ENCODE results near the gene SPNS2. TPM values are rescaled to one million over a fixed set of nuclear protein-coding genes. Genes with fewer than 3 reads are reported as not detected.

The SPNS2 gene
- total RNA-seq, 2 experiments from 2014 or later, result 4.0 to 4.2 TPM

DNA sequence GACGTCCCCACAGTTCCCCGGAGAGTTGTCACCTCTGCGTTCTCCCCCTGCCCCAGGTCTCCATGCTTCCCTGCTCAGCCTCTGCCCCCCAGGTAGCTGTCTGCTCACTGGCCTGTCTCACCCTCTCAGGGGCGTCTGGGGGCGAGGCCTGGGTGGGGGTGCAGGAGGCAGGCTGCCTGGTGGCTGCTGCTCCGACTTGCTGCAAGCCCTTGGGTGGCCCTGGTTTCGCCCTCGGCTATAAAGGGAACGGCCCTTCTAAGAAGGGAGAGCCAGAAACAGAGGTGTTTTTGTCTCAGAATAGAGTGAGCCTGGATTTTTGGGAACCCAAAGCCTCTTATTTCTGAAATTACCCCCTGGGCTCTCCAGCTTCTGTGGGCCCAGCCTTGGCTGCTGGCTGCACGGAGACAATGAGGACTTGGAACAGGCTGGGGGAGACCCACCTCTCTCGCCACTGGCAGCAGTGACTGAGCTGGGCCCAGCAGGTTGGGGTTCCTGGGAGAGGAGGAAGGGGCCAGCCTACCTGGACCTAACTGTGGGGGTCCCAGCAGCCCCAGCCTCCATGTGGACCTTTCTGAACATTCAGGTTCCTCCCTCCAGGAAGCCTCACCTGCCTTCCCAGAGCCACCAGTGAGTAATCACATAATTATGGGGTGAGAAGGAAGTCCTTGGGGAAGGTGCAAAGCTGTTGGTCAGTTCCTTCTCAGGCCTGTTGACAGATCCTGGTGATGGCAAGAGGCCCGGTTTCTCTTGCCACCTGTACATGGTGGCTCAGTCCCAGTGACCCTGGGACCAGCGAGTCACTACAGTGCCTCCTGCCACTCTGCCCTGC lies 15.5 kb upstream of the SPNS2 start:
- peaks cover 24% of the 10 kb centered on the region for H3K36me3 Mint-ChIP-seq (ENCODE audit: low read depth)
- POLR2A ChIA-PET, result no interaction called here
- no peak for DNase-seq
- H3K4me1 Mint-ChIP-seq (ENCODE audit: low read depth), result peaks cover 73% of the 10 kb centered on the region
- H3K9me3 Mint-ChIP-seq (ENCODE audit: insufficient read depth), result no peaks in the 10 kb centered on the region
- peak overlapping the region; percentile 99 for H3K27ac Mint-ChIP-seq
- H3K4me3 Mint-ChIP-seq, result no peak overlapping the region
- ATAC-seq, result no peak
- CTCF ChIA-PET, result interaction anchor here (0.8 to 1.5 kb wide), 2 partner anchors 22 to 26 kb away, joined by 3 read pairs; no protein-coding TSS in a partner anchor
- H3K27me3 Mint-ChIP-seq (ENCODE audit: low read depth), result no peaks in the 10 kb centered on the region

DNA sequence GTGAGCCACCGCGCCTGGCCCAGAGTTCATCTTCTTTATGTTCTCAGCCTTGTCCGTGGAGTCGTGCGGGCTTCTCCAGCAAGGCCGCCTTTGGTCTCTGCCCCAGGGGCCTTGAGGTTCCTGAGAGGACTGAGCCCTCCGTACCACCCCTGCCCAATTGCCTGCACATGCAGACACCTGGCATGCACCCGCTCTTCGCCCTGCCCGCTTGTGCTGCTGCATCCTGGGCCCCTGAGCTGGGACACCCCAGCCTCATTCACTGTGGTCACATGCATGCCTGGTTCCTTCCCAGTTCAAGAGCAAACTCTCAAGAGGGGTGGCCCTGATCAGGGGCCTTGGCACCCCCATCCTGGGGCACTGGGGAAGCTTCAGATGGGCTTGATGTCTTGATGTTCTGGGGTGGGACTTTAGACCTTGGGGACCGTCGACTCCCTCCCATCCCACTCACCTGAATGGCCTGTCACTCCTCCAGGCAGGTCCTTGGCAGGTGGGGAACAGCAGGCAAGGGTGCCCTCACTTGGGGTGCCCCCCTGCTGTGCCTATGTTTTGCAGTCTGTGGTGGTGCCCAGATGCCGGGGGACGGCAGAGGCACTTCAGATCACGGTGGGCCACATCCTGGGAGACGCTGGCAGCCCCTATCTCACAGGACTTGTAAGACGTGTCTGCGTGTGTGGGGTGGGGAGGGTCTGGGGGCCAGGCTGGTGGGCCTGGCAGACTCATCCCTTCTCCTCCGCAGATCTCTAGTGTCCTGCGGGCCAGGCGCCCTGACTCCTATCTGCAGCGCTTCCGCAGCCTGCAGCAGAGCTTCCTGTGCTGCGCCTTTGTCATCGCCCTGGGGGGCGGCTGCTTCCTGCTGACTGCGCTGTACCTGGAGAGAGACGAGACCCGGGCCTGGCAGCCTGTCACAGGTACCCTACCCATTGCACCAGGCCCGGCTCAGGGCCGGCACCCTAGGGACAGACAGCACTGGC lies 12.7 kb upstream of the SPNS2 start:
- H3K9me3 Mint-ChIP-seq (ENCODE audit: insufficient read depth), result no peaks in the 10 kb centered on the region

DNA sequence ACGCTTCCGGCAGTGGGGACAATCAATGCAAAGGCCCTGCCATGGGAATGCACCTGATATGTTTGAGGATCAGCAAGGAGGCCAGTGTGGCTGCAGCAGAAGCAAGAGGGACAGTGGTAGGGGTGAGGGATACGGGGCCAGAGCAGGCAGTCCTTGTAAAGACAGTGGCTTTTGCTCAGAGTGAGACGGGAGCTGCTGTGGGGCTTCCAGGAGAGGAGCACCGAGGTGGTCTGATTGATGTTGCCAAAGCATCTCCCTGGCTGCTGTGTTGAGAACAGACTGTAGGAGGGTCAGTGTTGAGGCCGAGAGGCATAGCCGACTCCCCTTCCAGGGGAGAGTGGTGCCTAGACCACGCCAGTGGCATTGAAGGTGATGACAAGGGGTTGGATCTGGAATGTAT lies 11.4 kb upstream of the SPNS2 start:
- H3K27ac Mint-ChIP-seq, result peak overlapping the region; percentile 46
- H3K4me1 Mint-ChIP-seq (ENCODE audit: low read depth), result peaks cover 42% of the 10 kb centered on the region
- peaks cover 20% of the 10 kb centered on the region for H3K36me3 Mint-ChIP-seq (ENCODE audit: low read depth)
- ATAC-seq (no peak), DNase-seq (no peak)
- no peaks in the 10 kb centered on the region for H3K9me3 Mint-ChIP-seq (ENCODE audit: insufficient read depth)
- H3K4me3 Mint-ChIP-seq, result no peak overlapping the region
- ChIA-PET POLR2A (no interaction called here), CTCF (no interaction called here)
- H3K27me3 Mint-ChIP-seq (ENCODE audit: low read depth), result no peaks in the 10 kb centered on the region

More for the DNA sequence above, 12.7 kb upstream of the SPNS2 start:
- peak overlapping the region; percentile 87 for H3K27ac Mint-ChIP-seq
- peaks cover 24% of the 10 kb centered on the region for H3K36me3 Mint-ChIP-seq (ENCODE audit: low read depth)
- CTCF ChIA-PET, result interaction anchor here (0.6 to 1.7 kb wide), 5 partner anchors 12 to 65 kb away, joined by 3 to 5 read pairs (median 3); partner anchors contain the start of gene SPNS3
- no peaks in the 10 kb centered on the region for H3K27me3 Mint-ChIP-seq (ENCODE audit: low read depth)
- DNase-seq (peak; percentile 70), ATAC-seq (peak; percentile 92)
- POLR2A ChIA-PET, result interaction anchor here (0.6 to 2.0 kb wide), 6 partner anchors 10 to 59 kb away, joined by 3 to 6 read pairs (median 3); no protein-coding TSS in a partner anchor
- H3K4me3 Mint-ChIP-seq, result peak overlapping the region; percentile 93
- H3K4me1 Mint-ChIP-seq (ENCODE audit: low read depth), result peaks cover 55% of the 10 kb centered on the region

DNA sequence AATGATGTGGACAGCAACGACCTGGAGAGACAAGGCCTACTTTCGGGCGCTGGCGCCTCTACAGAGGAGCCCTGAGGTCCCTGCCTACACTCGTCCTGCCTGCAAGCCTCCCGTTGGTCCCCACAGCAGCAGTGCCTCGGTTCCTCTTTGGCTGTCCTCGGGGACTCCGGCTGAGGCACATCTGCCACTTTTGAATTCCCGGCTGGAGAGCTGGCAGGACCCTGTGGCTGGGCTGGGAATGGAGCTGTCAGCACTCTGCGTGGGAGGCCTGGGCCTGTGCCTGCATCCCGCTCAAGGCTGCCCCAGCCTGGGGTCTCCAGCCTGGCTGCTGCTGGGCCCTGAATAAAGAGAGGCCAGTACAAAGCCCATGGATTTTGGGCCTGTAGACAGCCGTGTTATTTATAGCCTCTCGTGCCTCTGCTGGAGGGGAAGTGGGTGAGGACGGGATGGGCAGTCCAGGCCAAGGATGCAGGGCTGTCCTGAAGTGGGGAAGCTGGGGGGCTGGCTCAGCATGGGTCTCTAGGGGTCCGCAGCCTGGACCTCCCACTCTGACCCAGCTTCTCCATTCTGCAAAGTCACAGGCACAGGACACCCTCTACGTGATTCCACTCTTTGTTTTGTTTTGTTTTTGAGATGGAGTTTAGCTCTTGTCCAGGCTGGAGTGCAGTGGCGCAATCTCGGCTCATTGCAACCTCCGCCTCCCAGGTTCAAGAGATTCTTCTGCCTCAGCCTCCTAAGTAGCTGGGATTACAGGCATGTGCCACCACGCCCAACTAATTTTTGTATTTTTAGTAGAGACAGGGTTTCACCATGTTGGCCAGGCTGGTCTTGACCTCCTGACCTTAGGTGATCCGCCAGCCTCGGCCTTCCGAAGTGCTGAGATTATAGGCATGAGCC lies 10.6 kb upstream of the SPNS2 start:
- no peak overlapping the region for H3K4me3 Mint-ChIP-seq
- no peaks in the 10 kb centered on the region for H3K9me3 Mint-ChIP-seq (ENCODE audit: insufficient read depth)
- no peaks in the 10 kb centered on the region for H3K27me3 Mint-ChIP-seq (ENCODE audit: low read depth)
- POLR2A ChIA-PET, result no interaction called here
- CTCF ChIA-PET, result no interaction called here
- DNase-seq (no peak), ATAC-seq (no peak)
- peaks cover 36% of the 10 kb centered on the region for H3K4me1 Mint-ChIP-seq (ENCODE audit: low read depth)
- peaks cover 19% of the 10 kb centered on the region for H3K36me3 Mint-ChIP-seq (ENCODE audit: low read depth)
- H3K27ac Mint-ChIP-seq, result peak overlapping the region; percentile 46

DNA sequence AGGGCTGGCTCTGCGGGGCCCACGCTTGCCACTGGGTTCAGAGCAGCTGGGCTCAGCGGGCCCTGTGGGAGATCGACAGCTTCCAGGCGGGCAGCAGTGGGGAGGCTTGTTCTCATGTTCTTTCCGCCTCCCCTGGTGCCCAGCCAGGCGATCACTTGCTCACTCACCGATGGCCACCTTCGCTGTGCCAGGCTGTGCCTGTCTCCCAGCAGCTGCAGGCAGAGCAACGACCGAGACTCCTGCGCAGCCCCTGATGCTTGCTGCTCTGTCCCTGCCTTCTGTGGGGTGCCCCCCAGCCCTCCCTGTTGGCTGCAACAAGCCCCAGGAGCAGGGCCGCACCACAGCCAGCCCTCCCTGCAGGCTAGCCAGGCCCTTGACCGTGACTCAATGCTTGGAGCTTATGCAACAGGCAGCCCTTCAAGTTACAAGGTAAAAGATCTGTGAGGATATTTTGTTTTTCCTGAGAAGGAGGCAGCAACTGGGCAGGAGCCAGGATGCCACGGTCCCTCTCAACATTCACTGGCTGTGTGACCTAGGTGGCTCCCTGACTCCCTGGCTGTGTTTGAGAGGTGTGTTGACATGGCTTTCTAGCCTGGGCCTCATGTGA lies 9.6 kb upstream of the SPNS2 start:
- no peak for DNase-seq
- Mint-ChIP-seq H3K4me3 (no peak overlapping the region), H3K27me3 (ENCODE audit: low read depth) (no peaks in the 10 kb centered on the region), H3K4me1 (ENCODE audit: low read depth) (peaks cover 30% of the 10 kb centered on the region), H3K36me3 (ENCODE audit: low read depth) (peaks cover 15% of the 10 kb centered on the region), H3K27ac (no peak overlapping the region), H3K9me3 (ENCODE audit: insufficient read depth) (no peaks in the 10 kb centered on the region)
- ChIA-PET CTCF (no interaction called here), POLR2A (no interaction called here)
- no peak for ATAC-seq

DNA sequence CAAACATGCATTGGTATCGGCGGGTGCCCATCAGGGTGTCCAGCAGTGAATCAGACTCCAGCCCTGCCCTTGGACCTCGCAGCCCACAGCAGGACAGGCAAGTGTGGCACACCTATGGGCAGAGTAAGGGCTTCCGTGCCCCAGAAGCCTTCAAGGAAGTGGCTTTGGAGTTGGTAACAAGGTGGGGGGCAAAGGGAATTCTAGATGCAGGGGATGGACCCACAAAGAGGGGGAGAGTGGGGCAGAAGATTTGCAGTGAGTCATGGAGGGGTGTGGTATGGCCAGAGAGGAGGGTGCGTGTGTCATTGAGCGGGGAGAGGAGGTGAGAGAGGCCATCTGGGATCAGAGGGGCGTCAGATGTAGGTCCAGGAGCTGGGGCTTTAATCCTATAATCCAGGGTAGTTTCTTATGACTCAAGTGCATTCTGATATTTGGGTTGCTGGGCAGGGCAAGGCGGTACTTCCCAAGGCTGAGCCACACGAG lies 8.5 kb upstream of the SPNS2 start:
- Mint-ChIP-seq H3K4me3 (no peak overlapping the region), H3K27ac (no peak overlapping the region), H3K36me3 (ENCODE audit: low read depth) (peaks cover 10% of the 10 kb centered on the region), H3K9me3 (ENCODE audit: insufficient read depth) (no peaks in the 10 kb centered on the region), H3K4me1 (ENCODE audit: low read depth) (peaks cover 29% of the 10 kb centered on the region), H3K27me3 (ENCODE audit: low read depth) (no peaks in the 10 kb centered on the region)
- ATAC-seq (no peak), DNase-seq (no peak)
- CTCF ChIA-PET, result interaction anchor here (1.3 kb wide), 1 partner anchor 69 kb away, joined by 5 read pairs; no protein-coding TSS in a partner anchor
- POLR2A ChIA-PET, result interaction anchor here (1.1 kb wide), 1 partner anchor 9 kb away, joined by 4 read pairs; the partner anchor contains the start of gene SPNS2

DNA sequence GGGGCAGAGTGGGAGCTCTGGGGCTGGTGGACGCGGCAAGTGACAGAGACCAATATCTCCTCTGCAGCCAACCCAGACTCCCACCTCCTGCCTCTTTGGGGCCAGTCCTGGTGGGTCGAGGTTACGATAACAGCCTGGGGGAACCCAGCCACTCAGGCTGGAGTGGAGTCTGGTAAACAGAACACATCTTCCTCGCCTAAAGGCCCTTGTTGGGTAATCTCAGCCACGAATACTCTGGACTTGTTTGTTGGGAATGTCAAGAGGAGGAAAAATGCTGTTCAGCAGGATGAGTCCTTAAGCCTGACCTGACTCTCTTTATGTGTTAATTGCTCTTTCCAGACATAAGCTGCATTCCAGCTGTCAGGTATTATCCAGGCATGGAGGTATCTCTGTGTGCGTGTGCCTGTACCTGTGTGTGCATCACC lies 8.0 kb upstream of the SPNS2 start:
- no peaks in the 10 kb centered on the region for H3K9me3 Mint-ChIP-seq (ENCODE audit: insufficient read depth)
- ChIA-PET CTCF (interaction anchor here (1.1 to 1.3 kb wide), 2 partner anchors 9 to 70 kb away, joined by 4 to 5 read pairs; no protein-coding TSS in a partner anchor), POLR2A (interaction anchor here (1.1 kb wide), 1 partner anchor 9 kb away, joined by 4 read pairs; the partner anchor contains the start of gene SPNS2)
- no peak for ATAC-seq
- no peaks in the 10 kb centered on the region for H3K27me3 Mint-ChIP-seq (ENCODE audit: low read depth)
- peaks cover 8% of the 10 kb centered on the region for H3K36me3 Mint-ChIP-seq (ENCODE audit: low read depth)
- H3K4me1 Mint-ChIP-seq (ENCODE audit: low read depth), result peaks cover 27% of the 10 kb centered on the region
- H3K27ac Mint-ChIP-seq, result no peak overlapping the region
- H3K4me3 Mint-ChIP-seq, result no peak overlapping the region
- no peak for DNase-seq

DNA sequence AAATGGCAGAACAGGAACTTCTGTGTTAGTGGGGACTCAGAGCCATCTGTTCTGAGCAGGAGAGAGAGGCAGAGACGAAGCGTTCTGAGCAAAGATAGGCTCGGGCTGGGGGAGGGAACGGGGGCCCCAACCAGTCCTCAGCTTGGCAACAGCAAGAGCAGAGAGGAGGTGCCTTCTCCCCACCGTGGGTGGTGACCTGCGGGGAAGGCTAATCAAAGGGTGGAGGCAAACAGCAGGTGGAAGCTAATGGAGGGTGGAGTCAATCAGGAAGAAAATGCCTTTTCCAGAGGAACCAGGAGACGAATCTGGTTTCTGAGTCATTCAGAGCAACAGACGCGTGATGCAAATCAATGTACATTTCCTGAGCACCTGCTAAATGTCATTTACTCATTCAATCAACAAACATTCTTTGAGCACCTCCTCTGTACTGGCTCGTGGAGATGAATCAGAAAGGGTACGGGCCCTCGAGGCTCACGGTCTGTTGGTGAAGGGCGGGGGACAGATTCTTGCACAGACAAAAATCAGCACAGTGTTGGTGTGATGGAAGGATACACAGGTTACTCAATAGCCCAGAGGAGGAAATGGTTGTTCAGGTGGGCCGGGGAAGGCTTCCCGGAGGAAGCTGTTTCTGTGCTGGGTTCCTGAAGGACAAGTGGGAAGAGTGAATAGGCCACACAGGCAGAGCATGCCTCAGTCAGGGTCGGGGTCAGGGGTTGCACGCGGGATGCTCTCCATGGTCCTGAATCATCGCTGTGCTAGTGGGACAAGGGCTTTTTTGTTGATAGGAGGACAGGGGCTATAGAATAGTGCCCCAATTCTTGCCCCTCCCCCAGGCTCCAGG lies 5.7 kb upstream of the SPNS2 start:
- POLR2A ChIA-PET, result no interaction called here
- H3K4me3 Mint-ChIP-seq, result no peak overlapping the region
- H3K27ac Mint-ChIP-seq, result no peak overlapping the region
- no peaks in the 10 kb centered on the region for H3K27me3 Mint-ChIP-seq (ENCODE audit: low read depth)
- peaks cover 13% of the 10 kb centered on the region for H3K4me1 Mint-ChIP-seq (ENCODE audit: low read depth)
- CTCF ChIA-PET, result no interaction called here
- ATAC-seq (no peak), DNase-seq (peak; percentile 65)
- H3K36me3 Mint-ChIP-seq (ENCODE audit: low read depth), result no peaks in the 10 kb centered on the region
- no peaks in the 10 kb centered on the region for H3K9me3 Mint-ChIP-seq (ENCODE audit: insufficient read depth)

DNA sequence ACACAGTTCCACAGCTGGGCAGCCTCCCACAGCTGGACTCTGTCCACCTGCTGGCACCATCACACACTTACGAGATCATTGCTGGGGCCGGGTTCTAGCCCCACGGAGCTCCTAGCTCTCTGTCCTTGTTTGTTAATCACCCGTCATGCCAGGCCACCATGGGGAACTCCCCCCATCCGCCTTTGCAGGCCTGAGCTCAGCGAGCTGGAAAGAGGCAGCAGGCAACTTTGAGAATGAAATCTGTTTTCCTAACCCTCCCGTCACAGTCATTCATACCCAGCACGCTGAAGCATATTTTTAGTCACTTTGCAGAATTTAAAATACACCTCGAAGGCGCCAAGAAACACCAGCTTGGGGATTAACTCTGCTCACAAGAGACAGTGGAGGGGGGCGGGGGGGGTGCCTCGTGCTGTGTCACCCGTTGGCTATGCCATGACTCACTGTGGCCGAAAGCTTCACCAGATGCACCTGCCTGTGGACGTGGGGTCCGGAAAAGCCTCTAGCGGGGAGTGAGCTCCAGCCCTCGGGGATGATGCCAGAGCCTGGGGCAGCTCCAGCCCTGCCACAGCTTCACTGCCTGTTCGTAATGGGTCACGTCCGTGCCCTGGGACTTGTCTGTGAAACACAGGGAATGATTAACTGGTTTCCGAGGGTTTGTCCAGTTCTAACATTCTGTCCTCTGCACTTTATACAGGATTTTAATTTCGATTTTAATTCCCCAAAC lies 1.4 kb upstream of the SPNS2 start:
- Mint-ChIP-seq H3K4me1 (ENCODE audit: low read depth) (peaks cover 38% of the 10 kb centered on the region), H3K27me3 (ENCODE audit: low read depth) (peaks cover 22% of the 10 kb centered on the region), H3K9me3 (ENCODE audit: insufficient read depth) (no peaks in the 10 kb centered on the region), H3K36me3 (ENCODE audit: low read depth) (no peaks in the 10 kb centered on the region), H3K4me3 (no peak overlapping the region), H3K27ac (no peak overlapping the region)
- POLR2A ChIA-PET, result interaction anchor here (0.9 kb wide), 1 partner anchor 11 kb away, joined by 4 read pairs; no protein-coding TSS in a partner anchor
- CTCF ChIA-PET, result interaction anchor here (0.8 to 1.6 kb wide), 5 partner anchors 11 to 412 kb away, joined by 3 to 4 read pairs (median 3); no protein-coding TSS in a partner anchor
- no peak for DNase-seq
- ATAC-seq, result no peak
